ENCODE results near the gene TBC1D8B. TPM values are rescaled to one million over a fixed set of nuclear protein-coding genes. Genes with fewer than 3 reads are reported as not detected.

The TBC1D8B gene
- total and polyA plus RNA-seq, 2 of the 8 experiments (the other 6 are each of a cell fraction or from before 2014, with no cell fraction given): 0.91 to 8.4 TPM

GRCh38 chrX:106802388-106803275 lies at the start of gene TBC1D8B (continued):
- TF ChIP-seq EP300 (IDR thresholded peaks at IDR 0.05; ENCODE audit: borderline replicate concordance in 1 of 2, low read depth in 2 of 2, low read length in 2 of 2): no peak
- no peak for TF ChIP-seq ZNF274 (IDR thresholded peaks at IDR 0.05; ENCODE audit: borderline replicate concordance, extremely low read depth, low read length)
- no peak for TF ChIP-seq CBX8 (IDR thresholded peaks at IDR 0.05; ENCODE audit: borderline replicate concordance, low read depth, low read length)
- TF ChIP-seq POLR2A (IDR thresholded peaks at IDR 0.05; ENCODE audit: control extremely low read depth in 1 of 2, low read depth in 2 of 2, low read length in 2 of 2): peak in 1 of 2 experiments; percentile 20; a peak in 1 of 3 replicates
- TF ChIP-seq POU5F1 (IDR thresholded peaks at IDR 0.05; ENCODE audit: low read depth, low read length): no peak
- no peak for TF ChIP-seq CEBPB (IDR thresholded peaks at IDR 0.05; ENCODE audit: low read depth, low read length)
- 0 out of 2 replicates have a peak, but pooled peaks have one; percentile 60 for TF ChIP-seq RBBP5 (IDR thresholded peaks at IDR 0.05; ENCODE audit: borderline replicate concordance, low read depth, low read length)
- TF ChIP-seq, protein P1, sequence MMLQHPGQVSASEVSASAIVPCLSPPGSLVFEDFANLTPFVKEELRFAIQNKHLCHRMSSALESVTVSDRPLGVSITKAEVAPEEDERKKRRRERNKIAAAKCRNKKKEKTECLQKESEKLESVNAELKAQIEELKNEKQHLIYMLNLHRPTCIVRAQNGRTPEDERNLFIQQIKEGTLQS (IDR thresholded peaks at IDR 0.05; ENCODE audit: insufficient read depth, low read depth, low read length): no peak
- peak; percentile 76 for TF ChIP-seq SIX5 (IDR thresholded peaks at IDR 0.05; ENCODE audit: low read depth, low read length)
- TF ChIP-seq CHD2 (IDR thresholded peaks at IDR 0.05; ENCODE audit: low read length): no peak
- TF ChIP-seq TBP (IDR thresholded peaks at IDR 0.05; ENCODE audit: low read depth, low read length): peak; percentile 27; the same call in 1 of the 2 replicates
- no peak for TF ChIP-seq KDM5A (IDR thresholded peaks at IDR 0.05; ENCODE audit: low read length)
- TF ChIP-seq NRF1 (IDR thresholded peaks at IDR 0.05; ENCODE audit: low read depth, low read length): no peak
- TF ChIP-seq SIN3A (conservative IDR thresholded peaks at IDR 0.05 in 1 of 2, IDR thresholded peaks at IDR 0.05 in 1 of 2; ENCODE audit: low read depth in 1 of 2, low read length in 2 of 2): 0 out of 4 replicates have a peak, but pooled peaks of 1 of the 2 experiments have one; percentile 33
- no peak for TF ChIP-seq SUZ12 (IDR thresholded peaks at IDR 0.05; ENCODE audit: low read length)

Measured in H1 (cell line).